ENCODE data around the gene EMP1. TPM values are rescaled to one million over a fixed set of nuclear protein-coding genes. Genes with fewer than 3 reads are reported as not detected.

EMP1 gene
- total RNA-seq, 1 donor from 2014 or later: 129 TPM

- no peak for DNase-seq (ENCODE audit: missing footprints)
- no peak for ATAC-seq
- intact Hi-C loops (cut with DNase I): no loop called here
These were observed 25.5 kb upstream of the EMP1 start for GRCh38 chr12:13170892-13171490.

GRCh38 chr12:13171921-13172859 lies 24.3 kb upstream of the EMP1 start:
- no peak for DNase-seq (ENCODE audit: missing footprints)
- intact Hi-C loops (cut with DNase I): no loop called here
- no peak for ATAC-seq

GRCh38 chr12:13173012-13173932 lies 23.3 kb upstream of the EMP1 start:
- DNase-seq (ENCODE audit: missing footprints) (peak; percentile 78), ATAC-seq (peak; percentile 92)
- intact Hi-C loops (cut with DNase I): loop anchor here (1.0 kb wide), 1 partner anchor 24 kb away; no protein-coding TSS in a partner anchor

- intact Hi-C loops (cut with DNase I): no loop called here
- ATAC-seq (no peak), DNase-seq (ENCODE audit: missing footprints) (no peak)
These were observed 21.0 kb upstream of the EMP1 start for GRCh38 chr12:13175499-13175898.

- ATAC-seq: no peak
- DNase-seq (ENCODE audit: missing footprints): no peak
- intact Hi-C loops (cut with DNase I): no loop called here
These were observed 20.3 kb upstream of the EMP1 start for GRCh38 chr12:13176256-13176655.

- ATAC-seq: no peak
- no peak for DNase-seq (ENCODE audit: missing footprints)
- intact Hi-C loops (cut with DNase I): no loop called here
These were observed 19.2 kb upstream of the EMP1 start for GRCh38 chr12:13177373-13177772.

- ATAC-seq: no peak
- intact Hi-C loops (cut with DNase I): loop anchor here (2.0 kb wide), 1 partner anchor 19 kb away; the partner anchor contains the start of gene EMP1
- no peak for DNase-seq (ENCODE audit: missing footprints)
These were observed 18.6 kb upstream of the EMP1 start for GRCh38 chr12:13177906-13178305.

DNA sequence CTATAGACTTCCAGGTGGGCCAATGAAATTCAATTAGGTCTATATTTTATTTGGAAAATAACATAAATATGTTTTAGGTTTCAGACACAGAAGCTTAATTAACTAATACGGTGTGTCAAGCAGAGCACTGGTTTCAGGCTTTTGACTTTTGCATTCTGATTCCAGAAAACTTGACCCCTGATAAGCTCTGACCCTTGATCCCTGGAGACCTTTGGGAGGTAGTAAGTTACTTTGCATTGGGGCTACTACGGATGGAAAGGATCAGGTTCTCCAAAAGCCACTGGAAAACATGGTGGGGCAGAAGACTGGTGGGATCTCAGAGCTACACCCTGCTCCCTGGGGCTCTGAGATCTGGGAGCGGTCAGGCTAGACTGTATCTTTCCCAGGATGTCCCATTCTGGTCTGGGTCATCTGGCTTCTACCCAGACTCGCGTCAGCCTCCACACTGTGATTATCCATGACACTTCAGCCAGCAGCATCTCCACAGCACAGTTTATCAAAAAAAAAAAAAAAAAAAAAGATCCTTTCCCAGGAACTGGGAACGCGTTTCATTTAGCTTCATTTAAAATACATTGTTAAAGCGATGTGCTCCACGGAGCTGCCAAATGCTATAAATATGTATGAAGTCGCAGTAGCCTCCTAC lies 17.8 kb upstream of the EMP1 start:
- intact Hi-C loops (cut with DNase I): loop anchor here (2.0 kb wide), 1 partner anchor 18 kb away; the partner anchor contains the start of gene EMP1
- DNase-seq (ENCODE audit: missing footprints) (peak; percentile 74), ATAC-seq (peak; percentile 75)

- DNase-seq (ENCODE audit: missing footprints) (peak; percentile 80), ATAC-seq (peak; percentile 88)
- intact Hi-C loops (cut with DNase I): loop anchor here (2.0 kb wide), 1 partner anchor 17 kb away; the partner anchor contains the start of gene EMP1
These were observed 17.1 kb upstream of the EMP1 start for GRCh38 chr12:13179211-13180074.

GRCh38 chr12:13181375-13182070 lies 15.0 kb upstream of the EMP1 start:
- ATAC-seq (no peak), DNase-seq (ENCODE audit: missing footprints) (no peak)
- intact Hi-C loops (cut with DNase I): no loop called here

DNA sequence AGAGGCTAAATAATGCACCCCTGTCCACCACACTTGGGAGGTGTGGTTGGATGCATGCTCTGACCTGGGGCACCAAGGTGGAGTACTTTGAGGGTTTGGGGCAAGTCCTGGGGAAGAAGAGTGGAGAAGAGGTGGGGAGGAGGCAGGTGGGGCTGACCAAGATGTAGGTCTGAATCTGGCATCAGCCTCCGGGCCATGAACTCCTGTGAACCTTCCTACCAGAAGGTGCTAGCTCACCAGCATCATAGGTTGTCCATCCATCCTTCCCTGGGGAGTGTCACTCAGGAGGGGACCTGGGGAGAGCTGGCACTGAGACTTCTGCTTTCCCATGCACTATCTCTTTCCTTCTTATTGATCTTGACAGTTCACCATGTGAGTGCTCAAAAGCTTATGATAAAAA lies 13.6 kb upstream of the EMP1 start:
- DNase-seq (ENCODE audit: missing footprints): no peak
- no peak for ATAC-seq
- intact Hi-C loops (cut with DNase I): no loop called here

GRCh38 chr12:13183620-13184019 lies 12.9 kb upstream of the EMP1 start:
- ATAC-seq (no peak), DNase-seq (ENCODE audit: missing footprints) (no peak)
- intact Hi-C loops (cut with DNase I): no loop called here

DNA sequence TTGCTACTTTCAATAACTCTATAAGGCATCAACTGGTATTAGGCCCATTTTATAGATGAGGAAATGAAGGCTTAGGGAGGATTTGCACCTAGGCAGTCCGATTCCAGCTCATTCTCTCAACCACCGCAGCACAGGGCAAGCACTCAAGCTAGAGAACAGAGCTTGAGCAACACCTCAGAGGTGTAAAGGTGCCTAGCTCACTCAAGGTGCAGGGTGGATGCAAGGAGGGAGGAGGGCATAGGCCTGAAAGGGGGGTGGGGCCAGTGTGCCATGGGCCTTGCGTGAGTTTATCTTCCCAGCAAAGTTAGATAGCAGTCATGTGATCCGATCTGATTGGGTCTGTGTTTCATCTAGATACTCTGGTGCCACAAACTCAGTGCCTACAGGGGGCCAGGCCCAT lies 10.2 kb upstream of the EMP1 start:
- DNase-seq (ENCODE audit: missing footprints): no peak
- intact Hi-C loops (cut with DNase I): no loop called here
- no peak for ATAC-seq

- no peak for DNase-seq (ENCODE audit: missing footprints)
- intact Hi-C loops (cut with DNase I): no loop called here
- ATAC-seq: no peak
These were observed 9.1 kb upstream of the EMP1 start for GRCh38 chr12:13187399-13187798.

DNA sequence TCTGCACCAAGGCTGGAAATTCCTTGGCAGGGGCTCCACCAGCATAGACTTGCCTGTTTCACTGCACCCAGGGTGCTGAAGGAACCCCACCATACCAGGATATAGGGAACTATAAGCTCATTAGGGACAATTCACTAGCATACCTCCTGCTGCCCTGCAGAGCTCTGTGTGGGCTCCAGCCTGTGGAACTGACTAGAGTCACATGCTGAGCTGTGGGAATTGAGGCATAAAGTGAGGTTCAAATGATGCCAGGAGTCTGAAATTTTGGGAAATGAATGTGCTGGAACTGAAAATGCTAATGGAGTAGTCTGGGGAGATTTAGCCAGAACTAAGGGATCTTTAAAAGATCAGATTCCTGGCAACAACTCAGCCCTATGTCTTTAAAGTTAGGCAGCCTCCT lies 7.3 kb upstream of the EMP1 start:
- intact Hi-C loops (cut with DNase I): no loop called here
- DNase-seq (ENCODE audit: missing footprints) (no peak), ATAC-seq (peak; percentile 80)

DNA sequence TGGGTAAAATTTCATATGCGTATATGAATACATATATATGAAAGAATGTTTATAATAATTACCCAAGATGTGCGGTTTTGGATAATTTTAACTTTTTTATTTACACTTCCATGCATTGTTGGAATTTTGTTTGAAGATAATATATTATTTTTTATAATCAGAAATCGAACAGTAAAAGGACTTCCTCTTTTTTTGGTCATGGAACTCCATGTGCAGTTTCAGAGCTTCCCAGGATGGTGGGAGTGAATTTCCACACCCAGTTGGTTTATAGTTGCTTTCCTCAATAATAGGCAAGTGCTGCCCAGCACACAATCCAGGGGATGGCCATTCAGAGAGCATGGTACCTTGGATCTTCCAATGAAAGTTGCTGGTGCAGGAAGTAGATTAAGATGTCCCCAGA lies 6.3 kb upstream of the EMP1 start:
- intact Hi-C loops (cut with DNase I): no loop called here
- no peak for DNase-seq (ENCODE audit: missing footprints)
- no peak for ATAC-seq

DNA sequence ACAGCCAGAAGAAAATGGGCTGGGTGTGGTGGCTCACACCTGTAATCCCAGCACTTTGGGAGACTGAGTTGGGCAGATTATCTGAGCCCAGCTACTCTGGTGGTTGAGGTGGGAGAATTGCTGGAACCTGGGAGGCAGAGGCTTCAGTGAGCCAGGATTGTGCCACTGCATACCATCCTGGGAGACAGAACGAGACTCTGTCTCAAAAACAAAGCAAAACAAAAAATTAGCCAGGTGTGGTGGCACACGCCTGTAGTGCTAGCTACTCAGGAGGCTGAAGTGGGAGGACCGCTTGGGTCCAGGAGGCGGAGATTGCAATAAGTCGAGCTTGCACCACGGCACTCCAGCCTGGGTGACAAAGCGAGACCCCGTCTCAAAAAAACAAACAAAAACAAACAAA lies 3.8 kb upstream of the EMP1 start:
- no peak for DNase-seq (ENCODE audit: missing footprints)
- ATAC-seq: no peak
- intact Hi-C loops (cut with DNase I): no loop called here

Data from Right ventricle myocardium inferior (tissue), 1 donor.